ENCODE data around the gene EIF2S1.

The EIF2S1 gene

GRCh38 chr14:67387195-67387594 lies 27.1 kb downstream of the EIF2S1 start:
- no peak for DNase-seq
- Mint-ChIP-seq H3K27ac (peak overlapping the region in 1 of 2 donors; percentile 5), H3K36me3 (ENCODE audit: insufficient read depth) (peaks cover 42% of the 10 kb centered on the region)

GRCh38 chr14:67389275-67389674 lies 29.1 kb downstream of the EIF2S1 start:
- Mint-ChIP-seq H3K4me1 (ENCODE audit: low read depth in 2 of 2) (no peaks in the 10 kb centered on the region), H3K9me3 (no peaks in the 10 kb centered on the region), H3K27ac (no peak overlapping the region), H3K27me3 (no peaks in the 10 kb centered on the region), H3K36me3 (ENCODE audit: insufficient read depth) (peaks cover 22% of the 10 kb centered on the region), H3K4me3 (no peak overlapping the region)
- DNase-seq (no peak), ATAC-seq (replicated peaks) (no peak)

More at GRCh38 chr14:67387195-67387594, 27.1 kb downstream of the EIF2S1 start:
- no peak overlapping the region for H3K4me3 Mint-ChIP-seq
- H3K9me3 Mint-ChIP-seq, result no peaks in the 10 kb centered on the region
- H3K27me3 Mint-ChIP-seq, result no peaks in the 10 kb centered on the region
- no peaks in the 10 kb centered on the region for H3K4me1 Mint-ChIP-seq (ENCODE audit: low read depth in 2 of 2)
- ATAC-seq (replicated peaks), result no peak

GRCh38 chr14:67389811-67390534 lies 29.8 kb downstream of the EIF2S1 start:
- H3K9me3 Mint-ChIP-seq, result no peaks in the 10 kb centered on the region
- no peak for DNase-seq
- H3K4me1 Mint-ChIP-seq (ENCODE audit: low read depth in 2 of 2), result no peaks in the 10 kb centered on the region
- H3K27me3 Mint-ChIP-seq, result no peaks in the 10 kb centered on the region
- H3K4me3 Mint-ChIP-seq, result no peak overlapping the region
- peaks cover 15% of the 10 kb centered on the region for H3K36me3 Mint-ChIP-seq (ENCODE audit: insufficient read depth)
- no peak for ATAC-seq (replicated peaks)
- no peak overlapping the region for H3K27ac Mint-ChIP-seq

- DNase-seq (no peak), ATAC-seq (replicated peaks) (no peak)
- Mint-ChIP-seq H3K27me3 (peaks cover 0 to 2% of the 10 kb centered on the region in 2 donors), H3K4me1 (ENCODE audit: low read depth in 2 of 2) (no peaks in the 10 kb centered on the region), H3K36me3 (ENCODE audit: insufficient read depth) (peaks cover 5% of the 10 kb centered on the region), H3K9me3 (no peaks in the 10 kb centered on the region), H3K4me3 (no peak overlapping the region), H3K27ac (no peak overlapping the region)
Measured at GRCh38 chr14:67391268-67391667, 31.1 kb downstream of the EIF2S1 start.

GRCh38 chr14:67392123-67392522 lies 32.0 kb downstream of the EIF2S1 start:
- no peak overlapping the region for H3K4me3 Mint-ChIP-seq
- no peaks in the 10 kb centered on the region for H3K4me1 Mint-ChIP-seq (ENCODE audit: low read depth in 2 of 2)
- no peaks in the 10 kb centered on the region for H3K36me3 Mint-ChIP-seq (ENCODE audit: insufficient read depth)
- peak overlapping the region in 1 of 2 donors; percentile 28 for H3K27ac Mint-ChIP-seq
- no peak for DNase-seq
- no peak for ATAC-seq (replicated peaks)
- H3K27me3 Mint-ChIP-seq, result peaks cover 0 to 11% of the 10 kb centered on the region in 2 donors
- no peaks in the 10 kb centered on the region for H3K9me3 Mint-ChIP-seq

GRCh38 chr14:67392800-67393199 lies 32.7 kb downstream of the EIF2S1 start:
- no peaks in the 10 kb centered on the region for H3K9me3 Mint-ChIP-seq
- H3K4me3 Mint-ChIP-seq, result no peak overlapping the region
- ATAC-seq (replicated peaks), result no peak
- no peaks in the 10 kb centered on the region for H3K36me3 Mint-ChIP-seq (ENCODE audit: insufficient read depth)
- no peaks in the 10 kb centered on the region for H3K4me1 Mint-ChIP-seq (ENCODE audit: low read depth in 2 of 2)
- DNase-seq, result no peak
- H3K27me3 Mint-ChIP-seq, result peaks cover 0 to 14% of the 10 kb centered on the region in 2 donors
- no peak overlapping the region for H3K27ac Mint-ChIP-seq

GRCh38 chr14:67393689-67394088 lies 33.6 kb downstream of the EIF2S1 start:
- ATAC-seq (replicated peaks) (no peak), DNase-seq (no peak)
- H3K4me3 Mint-ChIP-seq, result no peak overlapping the region
- no peak overlapping the region for H3K27ac Mint-ChIP-seq
- H3K4me1 Mint-ChIP-seq (ENCODE audit: low read depth in 2 of 2), result no peaks in the 10 kb centered on the region
- no peaks in the 10 kb centered on the region for H3K9me3 Mint-ChIP-seq
- peaks cover 6 to 22% of the 10 kb centered on the region in 2 donors for H3K27me3 Mint-ChIP-seq
- H3K36me3 Mint-ChIP-seq (ENCODE audit: insufficient read depth), result no peaks in the 10 kb centered on the region

- DNase-seq (no peak), ATAC-seq (replicated peaks) (no peak)
- Mint-ChIP-seq H3K27ac (no peak overlapping the region), H3K4me3 (no peak overlapping the region), H3K27me3 (peaks cover 6 to 22% of the 10 kb centered on the region in 2 donors), H3K36me3 (ENCODE audit: insufficient read depth) (no peaks in the 10 kb centered on the region), H3K9me3 (no peaks in the 10 kb centered on the region), H3K4me1 (ENCODE audit: low read depth in 2 of 2) (no peaks in the 10 kb centered on the region)
Measured at GRCh38 chr14:67395086-67395875, 35.2 kb downstream of the EIF2S1 start.

- ATAC-seq (replicated peaks) (no peak), DNase-seq (no peak)
- Mint-ChIP-seq H3K9me3 (no peaks in the 10 kb centered on the region), H3K4me1 (ENCODE audit: low read depth in 2 of 2) (no peaks in the 10 kb centered on the region), H3K27ac (no peak overlapping the region), H3K27me3 (peaks cover 6 to 22% of the 10 kb centered on the region in 2 donors), H3K36me3 (ENCODE audit: insufficient read depth) (no peaks in the 10 kb centered on the region), H3K4me3 (no peak overlapping the region)
Measured at GRCh38 chr14:67395876-67396189, 35.7 kb downstream of the EIF2S1 start.

- DNase-seq (no peak), ATAC-seq (replicated peaks) (no peak)
- Mint-ChIP-seq H3K27me3 (peaks cover 6 to 22% of the 10 kb centered on the region in 2 donors), H3K27ac (no peak overlapping the region), H3K36me3 (ENCODE audit: insufficient read depth) (no peaks in the 10 kb centered on the region), H3K4me1 (ENCODE audit: low read depth in 2 of 2) (no peaks in the 10 kb centered on the region), H3K9me3 (no peaks in the 10 kb centered on the region), H3K4me3 (no peak overlapping the region)
Measured at GRCh38 chr14:67396381-67396970, 36.3 kb downstream of the EIF2S1 start.

GRCh38 chr14:67397536-67397935 lies 37.4 kb downstream of the EIF2S1 start:
- peaks cover 6 to 22% of the 10 kb centered on the region in 2 donors for H3K27me3 Mint-ChIP-seq
- H3K4me3 Mint-ChIP-seq, result no peak overlapping the region
- DNase-seq (no peak), ATAC-seq (replicated peaks) (no peak)
- H3K4me1 Mint-ChIP-seq (ENCODE audit: low read depth in 2 of 2), result no peaks in the 10 kb centered on the region
- no peak overlapping the region for H3K27ac Mint-ChIP-seq
- H3K9me3 Mint-ChIP-seq, result no peaks in the 10 kb centered on the region
- no peaks in the 10 kb centered on the region for H3K36me3 Mint-ChIP-seq (ENCODE audit: insufficient read depth)

GRCh38 chr14:67400434-67400833 lies 40.3 kb downstream of the EIF2S1 start:
- H3K4me3 Mint-ChIP-seq, result no peak overlapping the region
- no peak overlapping the region for H3K27ac Mint-ChIP-seq

GRCh38 chr14:67405771-67406170 lies 45.6 kb downstream of the EIF2S1 start:
- H3K27ac Mint-ChIP-seq, result no peak overlapping the region
- no peaks in the 10 kb centered on the region for H3K9me3 Mint-ChIP-seq
- H3K4me3 Mint-ChIP-seq, result no peak overlapping the region
- peaks cover 4% of the 10 kb centered on the region for H3K36me3 Mint-ChIP-seq (ENCODE audit: insufficient read depth)
- DNase-seq (no peak), ATAC-seq (replicated peaks) (no peak)
- peaks cover 12 to 13% of the 10 kb centered on the region in 2 donors for H3K27me3 Mint-ChIP-seq
- H3K4me1 Mint-ChIP-seq (ENCODE audit: low read depth in 2 of 2), result no peaks in the 10 kb centered on the region

More at GRCh38 chr14:67400434-67400833, 40.3 kb downstream of the EIF2S1 start:
- Mint-ChIP-seq H3K9me3 (no peaks in the 10 kb centered on the region), H3K36me3 (ENCODE audit: insufficient read depth) (no peaks in the 10 kb centered on the region), H3K4me1 (ENCODE audit: low read depth in 2 of 2) (no peaks in the 10 kb centered on the region), H3K27me3 (peaks cover 7 to 22% of the 10 kb centered on the region in 2 donors)
- DNase-seq (no peak), ATAC-seq (replicated peaks) (no peak)
